DOHH2 (cell line): ENCODE measurements around the gene FOXN3.

Experiments
- H3F3A ChIP-seq: fragments of 200-600 bp; sonication (generic), shearing (Covaris generic); 2 replicates; pipeline ENCODE4 v1.6.0; 2016; ENCODE audit warnings: antibody characterized with exemption, mild to moderate bottlenecking; ENCODE audit not compliant: control insufficient read depth, insufficient read depth
- H3K27ac ChIP-seq: fragments of 200-600 bp; sonication (generic); 2 replicates; pipeline ENCODE4 v1.5.1; 2014; ENCODE audit warnings: low read depth, mild to moderate bottlenecking, low read length, moderate library complexity
- H3K27me3 ChIP-seq: fragments of 200-600 bp; sonication (generic); 2 replicates; pipeline ENCODE4 v1.6.1; 2014; ENCODE audit warnings: mild to moderate bottlenecking, low read length, mixed read lengths; ENCODE audit not compliant: control insufficient read depth
- H3K36me3 ChIP-seq: fragments of 200-600 bp; sonication (generic); 2 replicates; pipeline ENCODE4 v1.6.1; 2014; ENCODE audit warnings: mild to moderate bottlenecking, low read length, moderate library complexity, mixed read lengths; ENCODE audit not compliant: control insufficient read depth
- H3K4me1 ChIP-seq: fragments of 200-600 bp; sonication (generic); 2 replicates; pipeline ENCODE4 v1.6.1; 2014; ENCODE audit warnings: mild to moderate bottlenecking, low read length, mixed read lengths; ENCODE audit not compliant: control insufficient read depth
- H3K4me2 ChIP-seq: fragments of 200-600 bp; sonication (generic); 2 replicates; pipeline ENCODE4 v1.6.0; 2014; ENCODE audit warnings: mild to moderate bottlenecking, low read length, moderate library complexity
- H3K4me3 ChIP-seq: fragments of 200-600 bp; sonication (generic); 2 replicates; pipeline ENCODE4 v1.5.1; 2014; ENCODE audit warnings: mild to moderate bottlenecking, low read length, mixed read lengths
- H3K79me2 ChIP-seq: fragments of 200-600 bp; sonication (generic); 2 replicates; pipeline ENCODE4 v1.6.1; 2014; ENCODE audit warnings: mild to moderate bottlenecking, low read length, mixed read lengths; ENCODE audit not compliant: control insufficient read depth
- H3K9me2 ChIP-seq: fragments of 200-600 bp; sonication (generic); replicated peaks from 2 replicates; pipeline ENCODE4 v1.6.1; 2014; ENCODE audit warnings: mild to moderate bottlenecking, low read length, mixed read lengths; ENCODE audit not compliant: control insufficient read depth
- H3K9me3 ChIP-seq: fragments of 200-600 bp; sonication (generic); 2 replicates; pipeline ENCODE4 v1.6.1; 2014; ENCODE audit warnings: antibody characterized with exemption, low read length, mixed read lengths; ENCODE audit not compliant: control insufficient read depth, insufficient read depth
- H4K20me1 ChIP-seq: fragments of 200-600 bp; sonication (generic); 2 replicates; pipeline ENCODE4 v1.6.0; 2014; ENCODE audit warnings: low read depth, mild to moderate bottlenecking, antibody characterized with exemption, low read length, moderate library complexity; ENCODE audit not compliant: control insufficient read depth, insufficient read depth
- CTCF ChIP-seq: fragments of 200-600 bp; sonication (generic); IDR thresholded peaks from one replicate; pipeline ENCODE4 v1.5.1; 2014; ENCODE audit warnings: antibody characterized with exemption, mild to moderate bottlenecking, low read depth, low read length; ENCODE audit not compliant: poor library complexity, severe bottlenecking
- EZH2phosphoT487 ChIP-seq: fragments of 200-600 bp; sonication (generic); IDR thresholded peaks from 2 replicates; pipeline ENCODE4 v1.6.1; 2017; ENCODE audit warnings: borderline replicate concordance, mild to moderate bottlenecking, antibody characterized with exemption, low read length, moderate library complexity, mixed read lengths

The FOXN3 gene

DNA sequence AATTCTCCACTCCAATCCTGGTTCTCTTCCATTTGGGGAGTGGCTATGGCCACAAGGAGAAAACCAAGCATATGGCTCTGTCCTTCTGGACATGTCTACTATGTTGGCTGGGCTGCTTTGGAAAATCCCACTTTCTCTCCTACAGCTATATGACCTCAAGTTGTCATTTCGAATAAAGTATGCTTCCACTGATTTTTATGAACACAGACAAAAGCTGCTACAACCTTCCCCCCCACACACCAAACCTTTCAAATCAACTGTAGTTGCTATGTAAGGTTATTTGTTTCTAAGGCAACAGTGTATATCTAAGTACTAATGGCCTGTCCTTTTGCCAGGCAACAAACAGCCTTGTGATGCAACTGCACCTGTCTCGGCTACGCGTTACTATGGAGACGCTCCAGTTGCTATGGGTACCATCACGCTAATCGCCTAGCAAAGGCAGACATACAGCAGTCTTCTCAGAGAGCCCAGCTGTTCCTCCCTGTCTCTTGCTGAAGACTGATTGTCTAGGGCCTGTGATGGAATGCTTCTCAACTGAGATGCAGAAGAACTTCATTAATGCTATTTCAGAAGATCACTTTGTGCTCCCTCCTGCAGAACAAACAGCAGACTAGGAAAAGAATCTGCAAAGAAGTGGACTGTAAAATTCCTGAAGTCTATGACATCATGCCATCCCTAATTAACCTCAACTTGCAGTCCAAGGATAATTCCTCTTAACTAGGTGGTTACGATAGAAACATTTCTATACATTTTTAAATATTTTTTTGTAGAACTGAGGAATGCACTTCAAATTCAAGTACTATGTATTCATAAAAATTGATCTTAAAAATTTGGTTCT, 67.6 kb downstream of the FOXN3 start:
- Histone ChIP-seq H3K27me3 (no peaks in the 10 kb centered on the region), H4K20me1 (no peaks in the 10 kb centered on the region), H3K27ac (no peak overlapping the region), H3K9me3 (no peaks in the 10 kb centered on the region), H3K4me3 (no peak overlapping the region), H3K9me2 (no peaks in the 10 kb centered on the region), H3F3A (peaks cover 9% of the 10 kb centered on the region; the same call in 1 of the 2 replicates), H3K79me2 (peaks cover 38% of the 10 kb centered on the region), H3K36me3 (peaks cover 20% of the 10 kb centered on the region), H3K4me1 (peaks cover 53% of the 10 kb centered on the region), H3K4me2 (no peak overlapping the region; the same call in 1 of the 2 replicates)
- TF ChIP-seq CTCF (no peak), EZH2phosphoT487 (no peak)

GRCh38 chr14:89348722-89349121, 68.3 kb downstream of the FOXN3 start:
- H3K9me2 ChIP-seq = no peaks in the 10 kb centered on the region
- H3K4me1 ChIP-seq = peaks cover 50% of the 10 kb centered on the region
- TF ChIP-seq EZH2phosphoT487 (no peak), CTCF (no peak)
- H3K4me2 ChIP-seq = no peak overlapping the region
- peaks cover 39% of the 10 kb centered on the region for H3K79me2 ChIP-seq
- H4K20me1 ChIP-seq = no peaks in the 10 kb centered on the region
- H3K9me3 ChIP-seq = no peaks in the 10 kb centered on the region
- H3K27me3 ChIP-seq = no peaks in the 10 kb centered on the region
- no peak overlapping the region for H3K27ac ChIP-seq
- no peak overlapping the region for H3K4me3 ChIP-seq
- peaks cover 9% of the 10 kb centered on the region; the same call in 1 of the 2 replicates for H3F3A ChIP-seq
- H3K36me3 ChIP-seq = peaks cover 20% of the 10 kb centered on the region

DNA sequence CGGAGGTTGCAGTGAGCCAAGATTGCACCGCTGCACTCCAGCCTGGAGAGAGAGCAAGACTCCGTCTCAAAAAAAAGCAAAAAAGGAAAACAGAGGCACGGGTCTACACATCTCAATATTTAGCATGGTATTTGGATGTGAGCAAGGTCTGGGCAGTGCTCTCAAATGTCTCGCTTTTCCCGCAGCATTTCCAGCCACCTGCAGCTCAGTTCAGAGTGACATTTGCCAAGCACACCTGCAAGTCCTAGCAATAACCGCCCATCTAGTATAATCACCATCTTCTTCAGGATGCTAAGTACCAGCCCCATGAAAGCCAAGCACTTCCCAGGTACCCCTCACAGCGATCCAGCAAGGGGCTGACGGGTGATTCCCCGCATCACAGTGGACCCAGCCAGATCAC, 69.1 kb downstream of the FOXN3 start:
- Histone ChIP-seq H3K79me2 (peaks cover 39% of the 10 kb centered on the region), H3K27ac (no peak overlapping the region), H3K9me2 (no peaks in the 10 kb centered on the region), H3K4me1 (peaks cover 45% of the 10 kb centered on the region), H3F3A (peaks cover 9% of the 10 kb centered on the region), H3K4me3 (no peak overlapping the region), H3K9me3 (no peaks in the 10 kb centered on the region), H4K20me1 (no peaks in the 10 kb centered on the region), H3K27me3 (no peaks in the 10 kb centered on the region), H3K36me3 (peaks cover 20% of the 10 kb centered on the region), H3K4me2 (no peak overlapping the region)
- no peak for TF ChIP-seq EZH2phosphoT487
- no peak for TF ChIP-seq CTCF
